Central memory CD8-positive, alpha-beta T cell (primary cell): ENCODE results near the gene SERP1.
"Not testable (repeated sequence)": the region's sequence is repeated elsewhere in the genome, so short reads cannot be mapped to it uniquely, and the experiment has no call there.

ENCODE experiments used
- ATAC-seq: fragments of 150-1000 bp; cut with Tn5 transposase; replicated peaks from 2 replicates; pipeline ENCODE4 v1.10.0; 2022; ENCODE audit warnings: mild to moderate bottlenecking, moderate FRiP score, moderate number of reproducible peaks; ENCODE audit not compliant: poor library complexity, severe bottlenecking; ENCODE audit errors: extremely low read depth
- DNase-seq, 2 donors: peaks; one replicate each; pipeline ENCODE4 v3.0.0; 2021; ENCODE audit warnings: low spot score in 2 of 2
- H3K27ac Mint-ChIP-seq: one replicate; pipeline ENCODE4 v1.8.0; 2022; ENCODE audit warnings: low read depth, mild to moderate bottlenecking, moderate library complexity, mixed read lengths
- H3K27me3 Mint-ChIP-seq: one replicate; pipeline ENCODE4 v1.8.0; 2022; ENCODE audit warnings: mixed read lengths
- H3K36me3 Mint-ChIP-seq: one replicate; pipeline ENCODE4 v1.8.0; 2022; ENCODE audit warnings: mild to moderate bottlenecking, moderate library complexity, mixed read lengths; ENCODE audit not compliant: insufficient read depth
- H3K4me1 Mint-ChIP-seq: one replicate; pipeline ENCODE4 v1.8.0; 2022; ENCODE audit warnings: mixed read lengths
- H3K4me3 Mint-ChIP-seq: one replicate; pipeline ENCODE4 v1.8.0; 2022; ENCODE audit warnings: mild to moderate bottlenecking, moderate library complexity, mixed read lengths
- H3K9me3 Mint-ChIP-seq: one replicate; pipeline ENCODE4 v1.8.0; 2022; ENCODE audit warnings: mixed read lengths

SERP1 gene

GRCh38 chr3:150528354-150528797, 17.9 kb downstream of the SERP1 start:
- no peak overlapping the region for H3K27ac Mint-ChIP-seq
- no peaks in the 10 kb centered on the region for H3K4me1 Mint-ChIP-seq
- no peak for ATAC-seq
- no peak for DNase-seq
- no peak overlapping the region for H3K4me3 Mint-ChIP-seq
- H3K9me3 Mint-ChIP-seq: no peaks in the 10 kb centered on the region
- H3K36me3 Mint-ChIP-seq: no peaks in the 10 kb centered on the region
- peaks cover 9% of the 10 kb centered on the region for H3K27me3 Mint-ChIP-seq

DNA sequence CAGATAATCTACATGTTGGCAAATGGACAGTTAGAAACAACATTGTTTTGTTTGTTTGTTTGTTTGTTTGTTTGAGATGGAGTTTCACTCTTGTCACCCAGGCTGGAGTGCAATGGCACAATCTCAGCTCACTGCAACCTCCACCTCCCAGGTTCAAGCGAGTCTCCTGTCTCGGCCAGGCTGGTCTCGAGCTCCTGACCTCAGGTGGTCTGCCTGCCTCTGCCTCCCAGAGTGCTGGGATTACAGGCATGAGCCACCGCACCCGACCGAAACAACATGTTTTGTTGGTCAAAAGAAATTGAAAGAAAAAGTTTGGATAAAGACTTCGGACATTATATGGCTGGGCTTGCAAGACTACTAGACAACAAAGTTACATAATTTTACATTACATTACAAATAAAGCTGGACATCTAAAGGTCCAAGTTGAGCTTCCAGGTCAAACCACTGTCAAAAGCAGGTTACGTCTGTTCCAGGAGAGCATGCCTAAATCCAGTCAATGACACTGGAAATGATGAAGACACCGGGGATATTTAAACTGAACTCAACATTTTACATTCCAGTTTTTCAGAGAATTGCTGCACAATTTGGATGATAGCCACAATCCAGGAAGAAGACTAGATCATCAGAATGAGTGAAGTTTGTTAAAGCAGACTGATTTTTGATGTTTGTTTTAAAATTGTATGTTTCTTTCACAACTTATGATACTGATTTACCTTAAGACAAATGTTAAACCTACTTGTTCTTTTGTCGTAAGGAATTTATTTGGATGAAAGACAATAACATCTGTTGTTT, 18.6 kb downstream of the SERP1 start:
- H3K36me3 Mint-ChIP-seq: no peaks in the 10 kb centered on the region
- H3K4me1 Mint-ChIP-seq: no peaks in the 10 kb centered on the region
- no peak overlapping the region for H3K27ac Mint-ChIP-seq
- DNase-seq: no peak
- peaks cover 9% of the 10 kb centered on the region for H3K27me3 Mint-ChIP-seq
- no peak overlapping the region for H3K4me3 Mint-ChIP-seq
- no peak for ATAC-seq
- no peaks in the 10 kb centered on the region for H3K9me3 Mint-ChIP-seq

DNA sequence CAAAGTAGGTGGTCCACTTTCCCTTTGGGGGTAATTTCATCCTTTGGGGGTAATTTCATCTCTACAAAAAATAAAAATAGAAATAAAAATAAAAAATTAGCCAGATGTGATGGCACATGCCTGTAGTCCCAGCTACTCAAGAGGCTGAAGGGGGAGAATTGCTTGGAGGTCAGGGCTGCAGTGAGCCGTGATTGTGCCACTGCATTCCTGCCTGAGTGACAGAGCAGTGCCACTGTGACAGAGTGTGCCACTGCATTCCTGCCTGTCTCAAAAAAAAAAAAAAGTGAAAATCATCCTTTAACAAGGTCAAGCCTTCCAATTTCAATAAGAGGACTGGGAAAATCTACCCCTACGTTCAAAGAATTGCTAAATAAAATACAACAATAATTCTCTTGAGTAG, 22.8 kb downstream of the SERP1 start:
- H3K4me3 Mint-ChIP-seq: no peak overlapping the region
- no peak overlapping the region for H3K27ac Mint-ChIP-seq
- no peaks in the 10 kb centered on the region for H3K4me1 Mint-ChIP-seq
- no peak for ATAC-seq
- H3K9me3 Mint-ChIP-seq: no peaks in the 10 kb centered on the region
- no peak for DNase-seq
- peaks cover 15% of the 10 kb centered on the region for H3K27me3 Mint-ChIP-seq
- peaks cover 2% of the 10 kb centered on the region for H3K36me3 Mint-ChIP-seq

DNA sequence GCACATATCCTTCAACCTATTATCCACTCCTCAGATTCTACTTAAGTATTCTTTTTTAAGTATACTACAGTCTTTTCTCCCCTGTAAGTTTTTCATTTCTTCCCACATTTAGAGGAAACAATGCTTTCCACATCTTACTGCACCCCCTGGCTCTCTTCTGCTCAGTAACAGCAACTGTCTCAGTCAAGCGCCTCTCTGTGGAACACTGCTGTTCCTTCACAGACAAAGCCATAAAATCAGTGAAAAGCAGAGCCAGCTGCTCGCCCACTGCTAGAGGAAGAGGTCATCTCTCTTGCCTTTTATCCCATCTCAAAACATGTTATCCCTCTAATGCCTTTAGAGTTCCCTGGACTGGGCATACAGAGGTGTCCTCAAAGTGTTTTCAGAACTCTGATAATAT, 24.8 kb downstream of the SERP1 start:
- Mint-ChIP-seq H3K4me3 (no peak overlapping the region), H3K4me1 (no peaks in the 10 kb centered on the region), H3K9me3 (no peaks in the 10 kb centered on the region), H3K27ac (no peak overlapping the region), H3K36me3 (peaks cover 7% of the 10 kb centered on the region), H3K27me3 (peaks cover 6% of the 10 kb centered on the region)
- ATAC-seq (no peak), DNase-seq (no peak)

DNA sequence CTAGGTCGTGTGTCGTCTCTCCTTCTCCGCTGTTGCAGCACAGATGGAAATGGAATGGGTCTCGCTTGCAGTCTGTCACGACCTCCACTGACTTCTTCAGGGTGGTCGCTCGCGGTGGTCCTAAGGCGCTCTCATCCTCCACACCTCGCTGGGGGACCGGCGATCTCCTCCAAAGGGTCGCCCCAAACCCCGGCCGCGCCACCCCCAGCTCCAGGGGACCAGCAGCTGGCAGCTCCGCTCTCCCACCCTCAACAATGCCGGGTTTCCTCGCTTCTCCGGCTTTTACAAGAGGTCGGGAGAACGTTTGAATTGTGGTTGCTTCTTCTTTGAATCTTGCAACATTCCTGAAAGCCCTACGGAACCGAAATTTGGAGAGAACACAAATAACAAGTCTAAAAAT, 25.9 kb downstream of the SERP1 start:
- Mint-ChIP-seq H3K27me3 (peaks cover 15% of the 10 kb centered on the region), H3K27ac (no peak overlapping the region), H3K9me3 (no peaks in the 10 kb centered on the region), H3K4me1 (no peaks in the 10 kb centered on the region), H3K4me3 (no peak overlapping the region), H3K36me3 (peaks cover 7% of the 10 kb centered on the region)
- DNase-seq (no peak), ATAC-seq (no peak)

- H3K27me3 Mint-ChIP-seq: peaks cover 17% of the 10 kb centered on the region
- peaks cover 7% of the 10 kb centered on the region for H3K36me3 Mint-ChIP-seq
- DNase-seq (no peak), ATAC-seq (no peak)
- H3K4me1 Mint-ChIP-seq: no peaks in the 10 kb centered on the region
- H3K4me3 Mint-ChIP-seq: no peak overlapping the region
- no peak overlapping the region for H3K27ac Mint-ChIP-seq
- no peaks in the 10 kb centered on the region for H3K9me3 Mint-ChIP-seq
These were observed 27.3 kb downstream of the SERP1 start for GRCh38 chr3:150519026-150519425.

- ATAC-seq (no peak), DNase-seq (no peak)
- no peaks in the 10 kb centered on the region for H3K4me1 Mint-ChIP-seq
- H3K36me3 Mint-ChIP-seq: peaks cover 5% of the 10 kb centered on the region
- H3K4me3 Mint-ChIP-seq: no peak overlapping the region
- H3K27me3 Mint-ChIP-seq: peaks cover 12% of the 10 kb centered on the region
- no peak overlapping the region for H3K27ac Mint-ChIP-seq
- no peaks in the 10 kb centered on the region for H3K9me3 Mint-ChIP-seq
These were observed 31.1 kb downstream of the SERP1 start for GRCh38 chr3:150515210-150515609.

GRCh38 chr3:150511122-150511821, 35.0 kb downstream of the SERP1 start:
- Mint-ChIP-seq H3K4me3 (no peak overlapping the region), H3K9me3 (no peaks in the 10 kb centered on the region), H3K27me3 (peaks cover 51% of the 10 kb centered on the region), H3K27ac (no peak overlapping the region), H3K36me3 (no peaks in the 10 kb centered on the region), H3K4me1 (no peaks in the 10 kb centered on the region)
- no peak for ATAC-seq
- DNase-seq: no peak

DNA sequence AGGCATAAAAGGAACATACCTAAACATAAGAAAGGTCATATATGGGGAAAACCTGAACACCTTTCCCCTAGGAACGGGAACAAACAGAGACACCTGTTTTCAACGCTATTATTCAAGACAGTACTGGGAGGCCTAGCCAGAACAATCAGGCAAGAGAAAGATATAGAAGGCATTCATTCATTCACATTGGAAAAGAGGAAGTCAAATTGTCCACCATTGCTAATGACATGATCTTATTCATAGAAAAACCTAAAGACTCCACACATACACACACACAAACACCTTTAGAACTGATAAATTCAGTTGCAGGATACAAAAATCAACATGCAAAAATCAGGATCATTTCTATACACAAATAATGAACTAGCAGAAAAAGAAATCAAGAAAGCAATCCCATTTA, 36.5 kb downstream of the SERP1 start:
- H3K4me3 Mint-ChIP-seq: no peak overlapping the region
- H3K27ac Mint-ChIP-seq: no peak overlapping the region
- H3K36me3 Mint-ChIP-seq: no peaks in the 10 kb centered on the region
- peaks cover 55% of the 10 kb centered on the region for H3K27me3 Mint-ChIP-seq
- ATAC-seq: no peak
- H3K4me1 Mint-ChIP-seq: no peaks in the 10 kb centered on the region
- DNase-seq: no peak
- no peaks in the 10 kb centered on the region for H3K9me3 Mint-ChIP-seq

DNA sequence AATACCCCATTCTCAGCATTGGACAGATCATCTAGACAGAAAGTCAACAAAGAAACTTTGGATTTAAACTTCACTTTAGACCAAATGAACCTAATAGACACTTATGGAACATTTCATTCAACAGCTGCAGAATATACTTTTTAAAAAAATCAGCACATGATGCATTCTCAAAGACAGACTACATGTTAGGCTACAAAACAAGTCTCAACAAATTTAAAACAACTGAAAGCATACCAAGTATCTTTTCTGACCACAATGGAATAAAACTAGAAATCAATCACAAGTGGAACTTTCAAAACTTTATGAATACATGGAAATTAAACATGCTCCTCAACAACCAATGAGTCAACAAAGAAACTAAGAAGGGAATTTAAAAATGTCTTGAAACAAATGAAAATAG, 37.9 kb downstream of the SERP1 start:
- ATAC-seq (no peak), DNase-seq (no peak)
- H3K27me3 Mint-ChIP-seq: peaks cover 68% of the 10 kb centered on the region
- H3K4me3 Mint-ChIP-seq: no peak overlapping the region
- H3K4me1 Mint-ChIP-seq: no peaks in the 10 kb centered on the region
- no peaks in the 10 kb centered on the region for H3K9me3 Mint-ChIP-seq
- H3K36me3 Mint-ChIP-seq: no peaks in the 10 kb centered on the region
- H3K27ac Mint-ChIP-seq: no peak overlapping the region

GRCh38 chr3:150504483-150504882, 41.8 kb downstream of the SERP1 start:
- Mint-ChIP-seq H3K27ac (no peak overlapping the region), H3K4me1 (no peaks in the 10 kb centered on the region), H3K36me3 (no peaks in the 10 kb centered on the region), H3K9me3 (no peaks in the 10 kb centered on the region), H3K27me3 (peaks cover 64% of the 10 kb centered on the region), H3K4me3 (no peak overlapping the region)
- DNase-seq (no peak), ATAC-seq (no peak)

DNA sequence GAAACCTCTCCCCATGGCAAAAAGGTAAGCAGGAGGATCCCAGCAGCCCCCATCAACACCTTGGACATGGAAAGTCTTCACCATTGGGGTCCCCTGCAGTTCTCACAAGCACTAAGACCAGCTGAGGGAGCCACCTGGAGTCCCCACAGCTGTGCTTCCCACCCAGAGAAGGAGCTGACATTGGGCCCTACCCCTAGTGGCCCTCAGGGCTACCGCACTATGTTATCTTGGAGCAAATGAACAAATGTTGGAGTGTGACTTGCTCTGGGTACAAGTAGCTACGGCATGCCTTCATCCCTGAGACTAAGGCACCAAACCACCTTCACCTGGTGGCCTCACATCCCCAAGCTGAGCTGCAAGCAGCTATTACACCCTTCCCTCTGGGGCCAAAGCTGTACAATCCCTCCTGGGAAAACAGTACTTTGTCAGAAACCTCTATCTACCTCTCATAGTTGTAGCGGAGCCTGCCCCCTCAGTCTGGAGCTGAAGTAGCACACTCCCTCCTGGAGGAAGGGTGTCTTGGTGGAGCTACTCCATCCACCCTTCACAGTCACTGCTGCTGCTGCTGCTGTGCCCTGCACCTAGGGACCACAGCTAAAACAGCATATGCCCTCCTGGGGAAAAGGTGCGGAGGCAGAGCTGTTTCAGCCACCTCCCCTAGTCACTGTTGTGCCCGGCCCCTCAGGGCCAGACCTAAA, 42.7 kb downstream of the SERP1 start:
- H3K36me3 Mint-ChIP-seq: no peaks in the 10 kb centered on the region
- H3K27me3 Mint-ChIP-seq: peaks cover 55% of the 10 kb centered on the region
- no peak for ATAC-seq
- no peaks in the 10 kb centered on the region for H3K9me3 Mint-ChIP-seq
- DNase-seq: no peak
- no peaks in the 10 kb centered on the region for H3K4me1 Mint-ChIP-seq
- H3K4me3 Mint-ChIP-seq: no peak overlapping the region
- no peak overlapping the region for H3K27ac Mint-ChIP-seq

- not testable (repeated sequence) for H3K4me1 Mint-ChIP-seq, ATAC-seq, H3K9me3 Mint-ChIP-seq, H3K27ac Mint-ChIP-seq, DNase-seq, H3K4me3 Mint-ChIP-seq, H3K36me3 Mint-ChIP-seq
- peaks cover 29% of the 10 kb centered on the region for H3K27me3 Mint-ChIP-seq
These were observed 45.3 kb downstream of the SERP1 start for GRCh38 chr3:150500960-150501359.
